ENCODE results near the gene CSNK1D. TPM values are rescaled to one million over a fixed set of nuclear protein-coding genes. Genes with fewer than 3 reads are reported as not detected.
A peak's percentile ranks its signal among the peaks of the same experiment; 100 is the strongest.

The CSNK1D gene
- total RNA-seq, 2 experiments from 2014 or later: 277 to 286 TPM

GRCh38 chr17:82302568-82302963, 29.1 kb upstream of the CSNK1D start:
- H3K27me3 Mint-ChIP-seq: no peaks in the 10 kb centered on the region
- H3K4me3 ChIP-seq (ENCODE audit: low read length): peak overlapping the region; percentile 52

DNA sequence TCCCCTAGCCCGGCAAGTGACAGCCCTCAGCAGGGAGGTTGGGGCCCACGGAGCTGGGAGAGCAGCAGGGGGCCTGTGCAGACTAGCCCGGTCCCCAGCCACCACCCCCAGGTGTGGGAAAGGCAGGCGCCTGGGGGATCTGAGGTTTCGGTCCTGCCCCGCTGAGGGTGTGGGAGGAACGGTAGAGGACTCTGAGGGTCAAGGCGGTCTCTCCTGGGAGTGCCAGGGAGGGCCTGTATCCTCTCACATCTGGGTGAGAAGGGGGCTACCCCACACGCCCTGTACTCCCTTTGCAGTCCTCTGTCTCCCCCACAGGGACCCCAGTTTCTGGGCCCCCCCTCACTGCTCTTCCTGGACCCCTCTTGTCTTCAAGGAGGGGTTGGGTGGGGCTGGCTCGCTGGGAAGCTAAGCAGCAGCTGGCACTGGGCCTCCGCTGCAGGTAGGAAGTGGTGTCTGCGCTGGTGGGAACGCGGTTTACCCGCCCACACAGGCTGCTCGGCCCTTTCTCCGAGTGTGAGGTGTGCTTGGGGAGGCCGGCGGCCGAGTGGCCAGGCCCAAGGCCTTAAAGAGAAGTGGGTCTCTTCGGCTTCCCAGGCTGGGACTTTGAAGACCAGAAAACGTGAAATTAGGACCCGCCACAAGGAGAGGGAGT, 28.5 kb upstream of the CSNK1D start:
- intact Hi-C loops (cut with DNase I, micrococcal nuclease): loop anchor here in 1 of 2 experiments (1.0 to 5.0 kb wide), 2 partner anchors 14 to 45 kb away; no protein-coding TSS in a partner anchor
- peak overlapping the region; percentile 62 to 70 for H3K27ac ChIP-seq (ENCODE audit: low read depth in 1 of 2, low read length in 2 of 2)
- ATAC-seq (ENCODE audit: poor library complexity): no peak

More at GRCh38 chr17:82302568-82302963, 29.1 kb upstream of the CSNK1D start:
- H3K9me3 ChIP-seq (ENCODE audit: control insufficient read depth in 1 of 2, insufficient read depth in 1 of 2, low read length in 2 of 2): no peaks in the 10 kb centered on the region
- H3K27ac ChIP-seq (ENCODE audit: low read depth in 1 of 2, low read length in 2 of 2): peak overlapping the region; percentile 62 to 70
- intact Hi-C loops (cut with DNase I, micrococcal nuclease): loop anchor here in 1 of 2 experiments (5.0 kb wide), 1 partner anchor 45 kb away; no protein-coding TSS in a partner anchor
- no peak for ATAC-seq (ENCODE audit: poor library complexity)
- Mint-ChIP-seq H3K27ac (peak overlapping the region; percentile 100), H3K4me3 (peak overlapping the region; percentile 88), H3K4me1 (ENCODE audit: low read depth) (peaks cover 80% of the 10 kb centered on the region), H3K9me3 (no peaks in the 10 kb centered on the region), H3K36me3 (ENCODE audit: low read depth) (peaks cover 9% of the 10 kb centered on the region)
- ChIA-PET POLR2A (interaction anchor here (0.5 to 8.9 kb wide), 11 partner anchors 10 to 280 kb away, joined by 3 to 157 read pairs (median 3); partner anchors contain the start of genes CD7, CENPX, DCXR and LRRC45), CTCF (interaction anchor here (0.7 to 1.7 kb wide), 2 partner anchors 18 to 56 kb away, joined by 3 to 7 read pairs; no protein-coding TSS in a partner anchor)
- TF ChIP-seq, protein P1, sequence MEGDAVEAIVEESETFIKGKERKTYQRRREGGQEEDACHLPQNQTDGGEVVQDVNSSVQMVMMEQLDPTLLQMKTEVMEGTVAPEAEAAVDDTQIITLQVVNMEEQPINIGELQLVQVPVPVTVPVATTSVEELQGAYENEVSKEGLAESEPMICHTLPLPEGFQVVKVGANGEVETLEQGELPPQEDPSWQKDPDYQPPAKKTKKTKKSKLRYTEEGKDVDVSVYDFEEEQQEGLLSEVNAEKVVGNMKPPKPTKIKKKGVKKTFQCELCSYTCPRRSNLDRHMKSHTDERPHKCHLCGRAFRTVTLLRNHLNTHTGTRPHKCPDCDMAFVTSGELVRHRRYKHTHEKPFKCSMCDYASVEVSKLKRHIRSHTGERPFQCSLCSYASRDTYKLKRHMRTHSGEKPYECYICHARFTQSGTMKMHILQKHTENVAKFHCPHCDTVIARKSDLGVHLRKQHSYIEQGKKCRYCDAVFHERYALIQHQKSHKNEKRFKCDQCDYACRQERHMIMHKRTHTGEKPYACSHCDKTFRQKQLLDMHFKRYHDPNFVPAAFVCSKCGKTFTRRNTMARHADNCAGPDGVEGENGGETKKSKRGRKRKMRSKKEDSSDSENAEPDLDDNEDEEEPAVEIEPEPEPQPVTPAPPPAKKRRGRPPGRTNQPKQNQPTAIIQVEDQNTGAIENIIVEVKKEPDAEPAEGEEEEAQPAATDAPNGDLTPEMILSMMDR (IDR thresholded peaks at IDR 0.05): no peak
- H3K27me3 ChIP-seq (ENCODE audit: control insufficient read depth in 1 of 2, insufficient read depth in 2 of 2, low read length in 2 of 2): no peaks in the 10 kb centered on the region
- peak in 1 of 14 experiments; percentile 36 for DNase-seq
- peaks cover 87% of the 10 kb centered on the region for H3K4me1 ChIP-seq (ENCODE audit: insufficient read depth, low read length)
- no peaks in the 10 kb centered on the region for H3K36me3 ChIP-seq (ENCODE audit: insufficient read depth, low read length)

GRCh38 chr17:82301300-82301915, 27.9 kb upstream of the CSNK1D start:
- no peak for ATAC-seq (ENCODE audit: poor library complexity)
- no peaks in the 10 kb centered on the region for H3K27me3 ChIP-seq (ENCODE audit: control insufficient read depth in 1 of 2, insufficient read depth in 2 of 2, low read length in 2 of 2)
- ChIA-PET POLR2A (interaction anchor here (0.7 to 8.9 kb wide), 9 partner anchors 9 to 271 kb away, joined by 3 to 157 read pairs (median 5); partner anchors contain the start of genes CD7 and SECTM1), CTCF (interaction anchor here (0.8 to 3.3 kb wide), 10 partner anchors 10 to 123 kb away, joined by 3 to 16 read pairs (median 5); partner anchors contain the start of gene CD7)
- no peaks in the 10 kb centered on the region for H3K9me3 ChIP-seq (ENCODE audit: control insufficient read depth in 1 of 2, insufficient read depth in 1 of 2, low read length in 2 of 2)
- H3K27ac ChIP-seq (ENCODE audit: low read depth in 1 of 2, low read length in 2 of 2): peak overlapping the region; percentile 62 to 70
- H3K36me3 Mint-ChIP-seq (ENCODE audit: low read depth): peaks cover 14% of the 10 kb centered on the region
- peaks cover 86% of the 10 kb centered on the region for H3K4me1 Mint-ChIP-seq (ENCODE audit: low read depth)
- H3K27ac Mint-ChIP-seq: peak overlapping the region; percentile 100
- intact Hi-C loops (cut with DNase I, micrococcal nuclease): loop anchor here in 1 of 2 experiments (1.0 to 5.0 kb wide), 2 partner anchors 15 to 44 kb away; no protein-coding TSS in a partner anchor
- H3K36me3 ChIP-seq (ENCODE audit: insufficient read depth, low read length): no peaks in the 10 kb centered on the region
- no peaks in the 10 kb centered on the region for H3K9me3 Mint-ChIP-seq
- H3K4me3 Mint-ChIP-seq: peak overlapping the region; percentile 96
- peaks cover 99% of the 10 kb centered on the region for H3K4me1 ChIP-seq (ENCODE audit: insufficient read depth, low read length)
- H3K27me3 Mint-ChIP-seq: no peaks in the 10 kb centered on the region
- peak overlapping the region; percentile 52 for H3K4me3 ChIP-seq (ENCODE audit: low read length)
- peak in 1 of 14 experiments; percentile 36 for DNase-seq
- TF ChIP-seq, protein P1 (IDR thresholded peaks at IDR 0.05): no peak

More for the DNA sequence above, 28.5 kb upstream of the CSNK1D start:
- Mint-ChIP-seq H3K4me3 (peak overlapping the region; percentile 88), H3K4me1 (ENCODE audit: low read depth) (peaks cover 85% of the 10 kb centered on the region), H3K9me3 (no peaks in the 10 kb centered on the region), H3K27ac (peak overlapping the region; percentile 100), H3K36me3 (ENCODE audit: low read depth) (peaks cover 14% of the 10 kb centered on the region), H3K27me3 (no peaks in the 10 kb centered on the region)
- Histone ChIP-seq H3K27me3 (ENCODE audit: control insufficient read depth in 1 of 2, insufficient read depth in 2 of 2, low read length in 2 of 2) (no peaks in the 10 kb centered on the region), H3K4me3 (ENCODE audit: low read length) (peak overlapping the region; percentile 52), H3K36me3 (ENCODE audit: insufficient read depth, low read length) (no peaks in the 10 kb centered on the region), H3K4me1 (ENCODE audit: insufficient read depth, low read length) (peaks cover 93% of the 10 kb centered on the region), H3K9me3 (ENCODE audit: control insufficient read depth in 1 of 2, insufficient read depth in 1 of 2, low read length in 2 of 2) (no peaks in the 10 kb centered on the region)
- TF ChIP-seq, protein P1 (IDR thresholded peaks at IDR 0.05): no peak
- DNase-seq: peak in 11 of 14 experiments; percentile 38 to 71 (median 58)
- ChIA-PET POLR2A (interaction anchor here (0.5 to 8.9 kb wide), 11 partner anchors 9 to 264 kb away, joined by 3 to 157 read pairs (median 3); partner anchors contain the start of genes CD7, DCXR and SECTM1), CTCF (interaction anchor here (0.7 to 3.3 kb wide), 6 partner anchors 11 to 66 kb away, joined by 3 to 16 read pairs (median 6); no protein-coding TSS in a partner anchor)
